ENCODE data around the gene BMP15.
A peak's percentile ranks its signal among the peaks of the same experiment; 100 is the strongest.

BMP15 gene

GRCh38 chrX:50910685-50911176 lies at the start of gene BMP15:
TSS of gene BMP15 (plus strand) at chrX:50910735. CDS start at chrX:50910784, 49 bp downstream.
- no peaks in the 10 kb centered on the region for H3K4me1 Mint-ChIP-seq

DNA sequence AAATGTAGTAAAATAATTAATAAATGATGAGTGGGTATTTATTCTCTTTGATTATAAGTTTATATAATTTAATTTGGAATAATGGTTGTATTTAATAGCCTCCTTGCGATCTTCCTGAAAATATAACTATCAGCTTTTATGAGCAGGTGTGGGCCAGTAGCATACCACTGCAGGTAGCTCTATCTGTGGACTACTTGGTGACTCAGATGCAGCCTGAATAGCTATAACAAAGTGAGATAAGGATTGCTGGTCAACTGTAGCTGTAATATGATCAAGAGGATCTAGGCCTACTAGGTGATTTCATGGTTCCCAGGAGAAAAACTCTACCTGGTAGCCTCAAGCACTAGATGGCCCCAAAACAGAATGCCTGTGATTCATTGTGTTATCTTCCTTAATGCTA lies 47.1 kb upstream of the BMP15 start:
- Mint-ChIP-seq H3K9me3 (no peaks in the 10 kb centered on the region), H3K4me1 (no peaks in the 10 kb centered on the region), H3K27me3 (peaks cover 11% of the 10 kb centered on the region), H3K27ac (no peak overlapping the region), H3K4me3 (no peak overlapping the region)
- DNase-seq: no peak
- no peak for ATAC-seq

More at GRCh38 chrX:50910685-50911176, at the start of gene BMP15:
- H3K9me3 Mint-ChIP-seq: no peaks in the 10 kb centered on the region
- H3K4me3 Mint-ChIP-seq: no peak within 1 kb of the TSS
- DNase-seq (no peak), ATAC-seq (no peak)
- no peaks in the 10 kb centered on the region for H3K27me3 Mint-ChIP-seq
- no peak within 1 kb of the TSS for H3K27ac Mint-ChIP-seq

DNA sequence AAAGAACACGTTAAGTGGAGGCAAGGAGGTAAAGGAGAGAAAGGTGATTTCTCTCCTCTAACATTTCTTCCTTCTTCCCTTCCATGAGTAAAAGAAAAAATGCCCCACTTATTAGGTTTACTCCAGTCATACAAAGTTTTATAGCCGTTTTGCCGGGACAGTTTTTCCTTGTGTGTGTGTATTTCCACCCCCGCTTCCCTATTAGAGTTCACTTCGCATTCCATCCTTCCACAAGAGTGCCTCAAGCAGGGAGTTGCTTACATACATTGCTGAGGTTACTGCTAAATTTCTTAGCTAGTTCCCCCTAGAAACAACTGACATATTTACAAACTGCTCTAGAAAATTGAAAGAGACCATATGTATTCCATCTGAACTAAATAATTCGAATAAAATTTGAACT lies 45.2 kb upstream of the BMP15 start:
- no peak for DNase-seq
- Mint-ChIP-seq H3K4me3 (no peak overlapping the region), H3K4me1 (no peaks in the 10 kb centered on the region), H3K27ac (no peak overlapping the region), H3K9me3 (no peaks in the 10 kb centered on the region), H3K27me3 (peaks cover 11% of the 10 kb centered on the region)
- ATAC-seq: no peak

DNA sequence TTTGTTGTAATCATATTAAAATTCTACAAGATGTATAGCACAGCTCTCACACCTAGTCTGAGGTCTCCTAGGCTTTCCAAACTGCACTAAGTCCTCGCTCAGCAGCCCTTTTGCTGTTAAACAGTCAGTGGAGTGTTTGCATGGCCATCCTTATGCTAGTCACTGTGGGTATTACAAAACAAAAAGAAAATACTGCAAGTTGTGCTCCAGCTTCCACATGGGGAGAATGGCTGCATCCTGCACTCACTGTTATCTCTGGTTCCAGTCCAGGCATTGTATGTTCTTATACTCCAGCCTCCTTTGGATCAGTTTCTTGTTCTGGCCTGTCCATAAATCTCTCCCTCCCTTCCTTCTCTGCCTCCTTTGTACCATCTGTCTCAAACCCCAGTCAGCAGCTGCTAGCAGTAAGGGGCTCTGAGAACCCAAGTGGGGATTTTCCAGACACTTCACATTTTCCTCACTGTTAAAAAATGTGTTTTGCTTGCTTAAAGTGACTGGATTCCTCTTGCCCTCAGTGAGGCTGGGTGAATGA lies 38.5 kb upstream of the BMP15 start:
- Mint-ChIP-seq H3K27me3 (peaks cover 7% of the 10 kb centered on the region), H3K9me3 (no peaks in the 10 kb centered on the region), H3K4me1 (no peaks in the 10 kb centered on the region), H3K27ac (no peak overlapping the region), H3K4me3 (no peak overlapping the region)
- no peak for DNase-seq
- no peak for ATAC-seq

GRCh38 chrX:50874876-50875275 lies 35.7 kb upstream of the BMP15 start:
- Mint-ChIP-seq H3K9me3 (no peaks in the 10 kb centered on the region), H3K27me3 (peaks cover 15% of the 10 kb centered on the region), H3K27ac (no peak overlapping the region), H3K4me1 (no peaks in the 10 kb centered on the region), H3K4me3 (no peak overlapping the region)
- ATAC-seq (no peak), DNase-seq (no peak)

DNA sequence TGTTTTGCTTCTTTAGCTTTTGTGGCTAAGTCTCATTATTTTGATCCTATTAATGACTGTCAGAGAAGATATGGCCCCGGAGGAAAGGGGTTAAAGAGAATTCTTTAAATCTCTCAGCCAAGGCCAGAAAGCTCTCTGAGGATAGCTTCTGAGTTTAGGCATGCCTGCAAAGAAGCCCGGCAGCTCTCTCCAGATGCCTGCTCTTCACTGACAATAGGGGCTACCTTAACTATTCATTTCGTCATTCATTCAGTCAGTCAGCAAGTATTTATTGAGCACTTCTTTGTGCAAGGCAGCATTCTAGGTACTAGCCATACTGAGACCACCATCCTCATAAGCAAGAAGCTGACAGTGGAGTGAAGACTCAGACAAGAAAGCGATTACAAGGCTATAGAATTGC lies 34.0 kb upstream of the BMP15 start:
- Mint-ChIP-seq H3K9me3 (no peaks in the 10 kb centered on the region), H3K4me3 (no peak overlapping the region), H3K27ac (no peak overlapping the region), H3K4me1 (peaks cover 4% of the 10 kb centered on the region), H3K27me3 (peaks cover 12% of the 10 kb centered on the region)
- no peak for ATAC-seq
- DNase-seq: no peak

GRCh38 chrX:50877310-50877709 lies 33.2 kb upstream of the BMP15 start:
- Mint-ChIP-seq H3K27ac (no peak overlapping the region), H3K27me3 (peaks cover 8% of the 10 kb centered on the region), H3K4me1 (peaks cover 4% of the 10 kb centered on the region), H3K4me3 (no peak overlapping the region), H3K9me3 (no peaks in the 10 kb centered on the region)
- ATAC-seq: no peak
- DNase-seq: no peak

- peaks cover 4% of the 10 kb centered on the region for H3K4me1 Mint-ChIP-seq
- peaks cover 8% of the 10 kb centered on the region for H3K27me3 Mint-ChIP-seq
- H3K9me3 Mint-ChIP-seq: no peaks in the 10 kb centered on the region
- no peak overlapping the region for H3K27ac Mint-ChIP-seq
- DNase-seq (no peak), ATAC-seq (peak; percentile 37)
- no peak overlapping the region for H3K4me3 Mint-ChIP-seq
These were observed 29.5 kb upstream of the BMP15 start for GRCh38 chrX:50881028-50881427.

DNA sequence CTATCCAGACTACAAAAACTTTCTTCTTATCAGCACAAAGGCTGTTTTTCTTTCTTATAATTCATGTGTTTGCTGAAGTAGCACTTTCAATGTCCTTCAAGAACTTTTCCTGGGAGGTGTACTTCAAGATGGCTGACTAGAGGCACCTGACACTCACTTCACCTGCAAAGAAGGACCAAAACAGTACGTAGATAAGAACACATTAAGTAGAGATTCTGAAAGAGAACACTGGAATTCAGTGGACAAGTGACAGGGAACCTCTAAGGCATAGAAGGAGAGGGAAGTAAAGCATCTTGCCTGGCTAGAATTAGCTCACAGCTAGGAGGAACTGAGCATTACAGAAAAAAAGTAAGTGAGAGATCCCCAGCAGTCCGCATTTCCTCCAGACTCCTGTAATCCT lies 21.7 kb upstream of the BMP15 start:
- Mint-ChIP-seq H3K27me3 (no peaks in the 10 kb centered on the region), H3K4me1 (no peaks in the 10 kb centered on the region), H3K4me3 (no peak overlapping the region), H3K27ac (no peak overlapping the region), H3K9me3 (no peaks in the 10 kb centered on the region)
- ATAC-seq (no peak), DNase-seq (no peak)

- ATAC-seq (no peak), DNase-seq (no peak)
- no peaks in the 10 kb centered on the region for H3K4me1 Mint-ChIP-seq
- no peak overlapping the region for H3K27ac Mint-ChIP-seq
- no peaks in the 10 kb centered on the region for H3K9me3 Mint-ChIP-seq
- H3K4me3 Mint-ChIP-seq: no peak overlapping the region
- no peaks in the 10 kb centered on the region for H3K27me3 Mint-ChIP-seq
These were observed 21.0 kb upstream of the BMP15 start for GRCh38 chrX:50889582-50889981.

DNA sequence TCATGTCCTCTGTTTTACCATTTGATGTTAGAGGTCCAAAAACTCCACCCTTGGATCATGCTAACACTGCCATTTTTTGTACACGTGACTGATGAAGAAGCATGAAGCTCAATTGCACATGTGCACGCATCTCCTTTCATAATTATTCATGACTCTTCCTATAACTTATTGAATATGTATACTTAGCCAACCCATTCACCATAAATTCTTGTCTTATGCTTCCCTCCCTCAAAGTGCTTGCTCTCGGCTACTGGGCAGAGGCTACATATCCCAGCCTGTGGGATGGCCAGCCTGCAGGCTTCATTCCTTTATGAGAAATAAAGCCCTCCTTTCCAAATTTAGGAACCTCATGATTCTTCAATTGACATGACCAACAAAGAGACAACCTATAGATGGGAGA lies 17.5 kb upstream of the BMP15 start:
- DNase-seq (no peak), ATAC-seq (no peak)
- Mint-ChIP-seq H3K27me3 (peaks cover 8% of the 10 kb centered on the region), H3K4me3 (no peak overlapping the region), H3K4me1 (no peaks in the 10 kb centered on the region), H3K27ac (no peak overlapping the region), H3K9me3 (no peaks in the 10 kb centered on the region)

GRCh38 chrX:50893466-50893865 lies 17.1 kb upstream of the BMP15 start:
- H3K9me3 Mint-ChIP-seq: no peaks in the 10 kb centered on the region
- H3K27me3 Mint-ChIP-seq: peaks cover 8% of the 10 kb centered on the region
- H3K4me3 Mint-ChIP-seq: no peak overlapping the region
- ATAC-seq (no peak), DNase-seq (no peak)
- no peaks in the 10 kb centered on the region for H3K4me1 Mint-ChIP-seq
- no peak overlapping the region for H3K27ac Mint-ChIP-seq

- Mint-ChIP-seq H3K4me3 (no peak overlapping the region), H3K9me3 (no peaks in the 10 kb centered on the region), H3K27ac (no peak overlapping the region), H3K27me3 (no peaks in the 10 kb centered on the region), H3K4me1 (no peaks in the 10 kb centered on the region)
- ATAC-seq (no peak), DNase-seq (no peak)
These were observed 5.2 kb upstream of the BMP15 start for GRCh38 chrX:50905334-50905733.

GRCh38 chrX:50913520-50913919 lies 3.0 kb downstream of the BMP15 start:
- Mint-ChIP-seq H3K27me3 (no peaks in the 10 kb centered on the region), H3K4me3 (no peak overlapping the region), H3K9me3 (no peaks in the 10 kb centered on the region), H3K27ac (peak overlapping the region in 1 of 2 donors; percentile 89), H3K4me1 (no peaks in the 10 kb centered on the region)
- DNase-seq (no peak), ATAC-seq (no peak)

DNA sequence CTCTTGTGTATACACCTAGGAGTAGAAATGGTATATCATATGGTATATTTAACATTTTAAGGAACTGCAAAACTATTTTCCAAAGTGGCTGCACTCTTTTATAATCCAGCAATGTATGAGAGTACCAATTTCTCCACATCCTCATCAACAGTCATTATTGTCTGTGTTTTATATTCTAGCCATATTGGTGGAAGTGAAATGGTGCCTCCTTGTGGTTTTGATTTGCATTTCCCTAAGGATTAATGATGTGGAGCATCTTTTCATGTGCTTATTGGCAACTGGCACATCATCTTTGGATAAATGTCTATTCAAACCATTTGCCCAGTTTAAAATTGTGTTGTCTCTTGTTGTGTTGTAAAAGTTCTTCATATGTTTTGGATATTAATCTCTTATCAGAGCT lies 9.6 kb downstream of the BMP15 start:
- Mint-ChIP-seq H3K4me3 (no peak overlapping the region), H3K27me3 (no peaks in the 10 kb centered on the region), H3K4me1 (no peaks in the 10 kb centered on the region), H3K9me3 (no peaks in the 10 kb centered on the region), H3K27ac (no peak overlapping the region)
- DNase-seq (no peak), ATAC-seq (no peak)

GRCh38 chrX:50927127-50927526 lies 16.6 kb downstream of the BMP15 start:
- no peak for DNase-seq
- Mint-ChIP-seq H3K4me3 (no peak overlapping the region), H3K4me1 (no peaks in the 10 kb centered on the region)

GRCh38 chrX:50941638-50942037 lies 31.1 kb downstream of the BMP15 start:
- ATAC-seq (no peak), DNase-seq (no peak)
- Mint-ChIP-seq H3K4me1 (no peaks in the 10 kb centered on the region), H3K9me3 (no peaks in the 10 kb centered on the region), H3K27me3 (no peaks in the 10 kb centered on the region), H3K27ac (no peak overlapping the region), H3K4me3 (no peak overlapping the region)

More at GRCh38 chrX:50927127-50927526, 16.6 kb downstream of the BMP15 start:
- H3K27ac Mint-ChIP-seq: no peak overlapping the region
- no peak for ATAC-seq
- H3K9me3 Mint-ChIP-seq: no peaks in the 10 kb centered on the region
- H3K27me3 Mint-ChIP-seq: no peaks in the 10 kb centered on the region

All from stimulated activated naive CD8-positive, alpha-beta T cell treated with anti-CD3 and anti-CD28 coated beads, Interleukin-15, amount 100 ng/mL, for 72 hours (primary cell).